Measurements from ENCODE around the gene APEH. TPM values are rescaled to one million over a fixed set of nuclear protein-coding genes. Genes with fewer than 3 reads are reported as not detected.
A peak's percentile ranks its signal among the peaks of the same experiment; 100 is the strongest.

APEH gene
- total and polyA plus RNA-seq, 4 donors: 25.2 to 119 (median 69.2) TPM

DNA sequence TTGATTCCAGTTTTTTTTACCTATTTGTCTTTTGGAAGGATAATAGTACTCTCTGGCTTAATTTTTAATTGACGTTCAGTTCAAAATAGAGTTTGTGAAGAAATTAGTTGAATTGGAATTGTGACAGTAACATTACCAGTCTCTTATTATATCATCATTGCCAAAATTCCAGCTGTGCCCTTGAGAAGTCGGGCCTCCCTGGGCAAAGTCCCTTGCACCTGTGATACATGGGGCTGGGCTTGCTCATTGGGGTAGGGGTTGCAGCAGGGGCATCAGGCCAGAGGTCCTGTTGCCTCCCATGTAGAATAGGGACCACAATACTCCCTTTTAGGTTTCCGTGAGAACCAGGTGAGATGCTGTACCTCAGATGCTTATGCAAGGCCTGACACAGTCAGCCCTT lies 27.9 kb upstream of the APEH start:
- ATAC-seq (ENCODE audit: insufficient read depth, low FRiP score): no peak
- peaks cover 0 to 8% (median 2%) of the 10 kb centered on the region in 5 donors for H3K4me1 ChIP-seq (ENCODE audit: control insufficient read depth in 5 of 5, insufficient read depth in 5 of 5, low read length in 5 of 5)
- no peaks in the 10 kb centered on the region for H3K9me3 ChIP-seq (ENCODE audit: control insufficient read depth in 4 of 4, insufficient read depth in 3 of 4, low read length in 3 of 4)
- no peaks in the 10 kb centered on the region for H3K36me3 ChIP-seq (ENCODE audit: control insufficient read depth in 4 of 4, insufficient read depth in 4 of 4, low read length in 4 of 4)
- H3K9ac ChIP-seq (ENCODE audit: insufficient read depth in 1 of 2, low read length in 2 of 2): no peak overlapping the region
- no peak overlapping the region for H3K4me3 ChIP-seq
- WGBS, 2 donors: 93 to 97% methylated on average over 3 of the region's 3 CpGs
- H3K27me3 ChIP-seq (ENCODE audit: control insufficient read depth in 3 of 3, insufficient read depth in 3 of 3, low read length in 2 of 3): no peaks in the 10 kb centered on the region
- TF ChIP-seq, protein P1, sequence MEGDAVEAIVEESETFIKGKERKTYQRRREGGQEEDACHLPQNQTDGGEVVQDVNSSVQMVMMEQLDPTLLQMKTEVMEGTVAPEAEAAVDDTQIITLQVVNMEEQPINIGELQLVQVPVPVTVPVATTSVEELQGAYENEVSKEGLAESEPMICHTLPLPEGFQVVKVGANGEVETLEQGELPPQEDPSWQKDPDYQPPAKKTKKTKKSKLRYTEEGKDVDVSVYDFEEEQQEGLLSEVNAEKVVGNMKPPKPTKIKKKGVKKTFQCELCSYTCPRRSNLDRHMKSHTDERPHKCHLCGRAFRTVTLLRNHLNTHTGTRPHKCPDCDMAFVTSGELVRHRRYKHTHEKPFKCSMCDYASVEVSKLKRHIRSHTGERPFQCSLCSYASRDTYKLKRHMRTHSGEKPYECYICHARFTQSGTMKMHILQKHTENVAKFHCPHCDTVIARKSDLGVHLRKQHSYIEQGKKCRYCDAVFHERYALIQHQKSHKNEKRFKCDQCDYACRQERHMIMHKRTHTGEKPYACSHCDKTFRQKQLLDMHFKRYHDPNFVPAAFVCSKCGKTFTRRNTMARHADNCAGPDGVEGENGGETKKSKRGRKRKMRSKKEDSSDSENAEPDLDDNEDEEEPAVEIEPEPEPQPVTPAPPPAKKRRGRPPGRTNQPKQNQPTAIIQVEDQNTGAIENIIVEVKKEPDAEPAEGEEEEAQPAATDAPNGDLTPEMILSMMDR (IDR thresholded peaks at IDR 0.05; ENCODE audit: control extremely low read depth, extremely low read depth): no peak
- DNase-seq: no peak
- H3K27ac ChIP-seq (ENCODE audit: low read depth in 1 of 2, low read length in 1 of 2): no peak overlapping the region

DNA sequence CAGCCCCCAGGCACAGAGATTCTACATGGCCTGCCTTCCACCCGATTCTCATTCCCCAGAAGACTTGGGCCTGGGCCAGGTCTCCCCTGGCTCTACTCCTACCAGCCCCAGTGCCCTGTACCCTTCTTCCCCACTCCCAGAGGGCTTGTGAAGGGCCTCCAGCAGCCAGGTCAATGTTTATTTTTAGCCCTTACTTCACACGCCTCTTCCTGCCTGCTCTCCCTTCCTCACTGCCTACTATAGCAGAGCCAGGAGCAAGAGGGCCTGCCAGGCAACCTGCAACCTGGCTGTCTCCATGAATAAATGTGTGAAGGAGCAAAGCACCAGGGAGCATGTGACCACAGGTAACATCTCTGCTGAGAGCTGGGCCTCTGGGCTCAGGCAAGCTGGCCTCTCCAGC lies 26.4 kb upstream of the APEH start:
- WGBS, 2 donors: 41 to 62% methylated on average over 2 of the region's 2 CpGs
- Histone ChIP-seq H3K4me3 (no peak overlapping the region), H3K27me3 (ENCODE audit: control insufficient read depth in 3 of 3, insufficient read depth in 3 of 3, low read length in 2 of 3) (no peaks in the 10 kb centered on the region), H3K27ac (ENCODE audit: low read depth in 1 of 2, low read length in 1 of 2) (peak overlapping the region in 1 of 2 donors; percentile 54), H3K9ac (ENCODE audit: insufficient read depth in 1 of 2, low read length in 2 of 2) (no peak overlapping the region), H3K4me1 (ENCODE audit: control insufficient read depth in 5 of 5, insufficient read depth in 5 of 5, low read length in 5 of 5) (peaks cover 0 to 8% (median 2%) of the 10 kb centered on the region in 5 donors), H3K9me3 (ENCODE audit: control insufficient read depth in 4 of 4, insufficient read depth in 3 of 4, low read length in 3 of 4) (no peaks in the 10 kb centered on the region), H3K36me3 (ENCODE audit: control insufficient read depth in 4 of 4, insufficient read depth in 4 of 4, low read length in 4 of 4) (no peaks in the 10 kb centered on the region)
- ATAC-seq (ENCODE audit: insufficient read depth, low FRiP score) (no peak), DNase-seq (peak in 2 of 3 donors; percentile 32 to 55)
- TF ChIP-seq, protein P1 (IDR thresholded peaks at IDR 0.05; ENCODE audit: control extremely low read depth, extremely low read depth): no peak

DNA sequence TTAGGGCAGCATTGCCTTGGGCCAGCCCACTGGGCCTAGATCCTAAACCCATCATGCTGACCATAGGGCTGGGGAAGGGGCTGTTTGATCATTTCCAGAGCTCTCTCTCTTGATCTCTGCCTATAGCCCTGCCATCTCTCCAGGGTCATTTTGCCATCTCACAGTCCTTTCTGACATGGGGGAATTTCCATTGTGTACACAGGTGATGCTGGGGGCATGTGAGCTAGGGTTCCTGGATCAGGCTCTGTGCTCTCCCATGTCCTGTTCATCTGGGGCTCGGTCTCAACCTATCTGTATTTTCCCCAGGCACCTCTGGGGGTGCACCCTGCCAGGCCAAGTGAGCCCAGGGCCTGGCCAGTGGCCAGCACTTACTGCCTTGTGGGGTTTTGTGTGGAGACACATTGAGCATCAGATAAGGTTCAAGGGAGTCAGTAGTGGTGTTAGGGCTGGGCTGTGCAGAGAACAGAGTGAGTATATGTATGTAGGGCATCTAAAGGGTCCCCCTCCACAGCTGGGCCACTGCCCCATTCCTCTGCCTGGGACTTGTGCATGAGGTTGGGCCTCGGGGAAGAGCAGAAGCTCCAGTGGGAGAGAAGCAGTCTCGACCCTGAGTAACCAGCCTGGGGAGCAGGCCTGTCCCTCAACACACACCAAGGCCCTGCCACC lies 25.7 kb upstream of the APEH start:
- no peak for ATAC-seq (ENCODE audit: insufficient read depth, low FRiP score)
- no peaks in the 10 kb centered on the region for H3K36me3 ChIP-seq (ENCODE audit: control insufficient read depth in 4 of 4, insufficient read depth in 4 of 4, low read length in 4 of 4)
- TF ChIP-seq, protein P1 (IDR thresholded peaks at IDR 0.05; ENCODE audit: control extremely low read depth, extremely low read depth): no peak
- H3K4me1 ChIP-seq (ENCODE audit: control insufficient read depth in 5 of 5, insufficient read depth in 5 of 5, low read length in 5 of 5): peaks cover 0 to 8% (median 2%) of the 10 kb centered on the region in 5 donors
- 85% methylated on average over 3 of the region's 3 CpGs for WGBS, 2 donors
- H3K4me3 ChIP-seq: no peak overlapping the region
- peak overlapping the region in 1 of 2 donors; percentile 54 for H3K27ac ChIP-seq (ENCODE audit: low read depth in 1 of 2, low read length in 1 of 2)
- no peaks in the 10 kb centered on the region for H3K27me3 ChIP-seq (ENCODE audit: control insufficient read depth in 3 of 3, insufficient read depth in 3 of 3, low read length in 2 of 3)
- no peak for DNase-seq
- H3K9me3 ChIP-seq (ENCODE audit: control insufficient read depth in 4 of 4, insufficient read depth in 3 of 4, low read length in 3 of 4): no peaks in the 10 kb centered on the region
- H3K9ac ChIP-seq (ENCODE audit: insufficient read depth in 1 of 2, low read length in 2 of 2): no peak overlapping the region

DNA sequence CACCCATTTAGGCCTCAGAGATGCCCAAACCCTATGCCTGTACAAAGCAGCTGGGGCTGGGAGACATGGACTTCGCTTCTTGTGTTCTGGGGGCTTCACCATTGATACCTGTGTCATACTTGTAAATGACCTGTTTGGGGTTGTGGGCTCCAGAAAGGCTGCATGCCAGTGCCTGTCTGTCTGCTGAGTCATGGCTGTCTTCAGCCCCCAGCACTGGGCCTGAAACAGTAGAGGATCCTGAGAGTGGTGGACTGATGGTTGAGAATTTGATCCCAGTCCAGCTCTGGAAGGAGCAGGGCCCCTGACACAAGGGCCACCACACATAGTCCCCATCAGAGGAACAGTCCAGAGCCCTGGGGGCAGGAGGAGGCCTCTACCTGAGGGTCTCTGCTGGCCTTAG lies 24.6 kb upstream of the APEH start:
- H3K9ac ChIP-seq (ENCODE audit: insufficient read depth in 1 of 2, low read length in 2 of 2): no peak overlapping the region
- WGBS, 2 donors: 96 to 98% methylated on average over 1 of the region's 1 CpG
- H3K36me3 ChIP-seq (ENCODE audit: control insufficient read depth in 4 of 4, insufficient read depth in 4 of 4, low read length in 4 of 4): no peaks in the 10 kb centered on the region
- no peaks in the 10 kb centered on the region for H3K9me3 ChIP-seq (ENCODE audit: control insufficient read depth in 4 of 4, insufficient read depth in 3 of 4, low read length in 3 of 4)
- DNase-seq (no peak), ATAC-seq (ENCODE audit: insufficient read depth, low FRiP score) (no peak)
- no peak overlapping the region for H3K27ac ChIP-seq (ENCODE audit: low read depth in 1 of 2, low read length in 1 of 2)
- H3K27me3 ChIP-seq (ENCODE audit: control insufficient read depth in 3 of 3, insufficient read depth in 3 of 3, low read length in 2 of 3): no peaks in the 10 kb centered on the region
- H3K4me1 ChIP-seq (ENCODE audit: control insufficient read depth in 5 of 5, insufficient read depth in 5 of 5, low read length in 5 of 5): peaks cover 0 to 8% (median 2%) of the 10 kb centered on the region in 5 donors
- no peak overlapping the region for H3K4me3 ChIP-seq
- TF ChIP-seq, protein P1 (IDR thresholded peaks at IDR 0.05; ENCODE audit: control extremely low read depth, extremely low read depth): no peak

Data from lung (tissue), 12 donors.